ENCODE measurements around the gene NFIA.

NFIA gene

DNA sequence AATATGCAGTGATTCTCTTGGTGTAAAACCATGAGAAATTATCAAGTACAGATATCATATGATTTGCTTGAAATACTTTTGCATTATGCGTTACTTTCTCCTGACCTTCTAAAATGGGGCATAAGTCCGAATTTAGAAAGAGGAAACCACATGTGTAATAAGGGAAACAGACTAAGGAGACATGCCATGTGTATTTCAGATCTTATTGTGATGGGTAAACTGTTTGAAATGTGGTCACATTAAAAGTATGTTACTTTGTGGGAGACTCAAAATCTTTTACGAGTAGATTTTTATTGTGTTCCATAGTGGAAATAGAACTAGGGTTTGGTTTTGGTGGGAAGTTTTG lies 173.0 kb downstream of the NFIA start:
- WGBS, 2 experiments: 95% methylated on average over 3 of the region's 3 CpGs
- no peak overlapping the region for H3K27ac ChIP-seq (ENCODE audit: insufficient read depth, low read depth, low read length, poor library complexity, severe bottlenecking)

DNA sequence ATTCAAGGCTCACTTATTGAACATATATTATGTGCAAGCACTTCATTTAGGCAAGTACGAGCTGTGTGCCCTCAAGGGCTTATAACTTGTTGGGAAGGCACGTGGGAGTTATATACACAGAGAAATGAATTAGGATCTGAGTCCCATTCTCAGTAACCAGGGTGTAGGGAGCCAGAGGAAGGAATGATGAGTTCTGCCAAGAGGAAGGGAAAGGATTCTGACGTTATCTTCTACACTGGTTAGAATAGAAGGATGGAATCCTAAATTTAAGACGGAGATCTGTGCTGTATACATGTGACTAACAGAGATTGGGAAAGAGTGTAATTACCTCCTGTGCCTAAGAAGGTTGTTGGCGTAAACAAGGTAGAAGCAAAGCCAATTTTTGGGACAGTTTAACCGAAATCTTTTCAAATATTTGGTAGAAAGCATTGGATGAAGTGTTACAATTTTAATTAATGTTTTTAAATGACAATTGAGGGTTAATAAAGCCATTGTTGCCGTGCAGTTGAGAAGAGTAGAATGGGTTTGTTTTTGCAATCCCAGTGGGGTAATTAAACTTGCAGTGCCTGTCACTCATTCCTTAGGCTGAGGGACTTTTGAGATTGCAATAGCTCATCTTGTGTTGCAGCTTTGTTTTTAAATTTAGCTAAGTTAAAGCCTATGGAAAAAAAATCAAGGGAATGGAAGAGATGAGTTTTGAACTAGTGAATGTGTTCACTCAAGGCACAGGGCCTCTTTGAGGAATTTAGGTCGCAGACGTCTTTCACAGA lies 177.2 kb downstream of the NFIA start:
- Histone ChIP-seq H3K9me3 (ENCODE audit: control insufficient read depth, low read length) (no peaks in the 10 kb centered on the region), H3K4me1 (ENCODE audit: control insufficient read depth, insufficient read depth, low read length) (peaks cover 2% of the 10 kb centered on the region), H3K27me3 (ENCODE audit: control insufficient read depth, insufficient read depth, low read length, poor library complexity, severe bottlenecking) (no peaks in the 10 kb centered on the region), H3K36me3 (ENCODE audit: control insufficient read depth, insufficient read depth, low read length) (no peaks in the 10 kb centered on the region), H3K27ac (ENCODE audit: insufficient read depth, low read depth, low read length, poor library complexity, severe bottlenecking) (no peak overlapping the region), H3K4me3 (ENCODE audit: insufficient read depth, low read depth, low read length) (no peak overlapping the region)
- 79 to 80% methylated on average over 9 of the region's 9 CpGs for WGBS, 2 experiments

More for the DNA sequence above, 173.0 kb downstream of the NFIA start:
- no peaks in the 10 kb centered on the region for H3K36me3 ChIP-seq (ENCODE audit: control insufficient read depth, insufficient read depth, low read length)
- H3K4me1 ChIP-seq (ENCODE audit: control insufficient read depth, insufficient read depth, low read length): peaks cover 2% of the 10 kb centered on the region
- no peak overlapping the region for H3K4me3 ChIP-seq (ENCODE audit: insufficient read depth, low read depth, low read length)
- no peaks in the 10 kb centered on the region for H3K9me3 ChIP-seq (ENCODE audit: control insufficient read depth, low read length)
- H3K27me3 ChIP-seq (ENCODE audit: control insufficient read depth, insufficient read depth, low read length, poor library complexity, severe bottlenecking): no peaks in the 10 kb centered on the region

DNA sequence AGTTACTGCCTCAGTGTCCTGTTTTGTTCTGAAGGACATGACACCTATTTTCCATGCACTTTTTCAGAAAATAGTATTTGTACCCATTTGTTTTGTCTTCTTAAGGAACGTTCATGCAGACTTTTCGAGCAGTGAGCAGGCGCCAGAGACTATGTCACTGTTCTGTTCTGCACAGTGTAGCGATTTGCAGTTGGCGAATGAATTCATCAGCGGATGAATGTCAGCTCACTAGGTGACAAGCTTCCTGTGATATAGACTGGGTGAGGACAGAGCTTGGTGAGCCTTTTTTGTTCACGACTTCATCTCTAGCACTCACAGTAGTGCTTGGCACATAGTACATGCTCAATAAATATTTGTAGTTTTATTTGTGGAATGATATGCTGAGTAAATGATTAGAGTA lies 177.8 kb downstream of the NFIA start:
- no peaks in the 10 kb centered on the region for H3K27me3 ChIP-seq (ENCODE audit: control insufficient read depth, insufficient read depth, low read length, poor library complexity, severe bottlenecking)
- H3K4me3 ChIP-seq (ENCODE audit: insufficient read depth, low read depth, low read length): no peak overlapping the region
- H3K27ac ChIP-seq (ENCODE audit: insufficient read depth, low read depth, low read length, poor library complexity, severe bottlenecking): no peak overlapping the region
- no peaks in the 10 kb centered on the region for H3K9me3 ChIP-seq (ENCODE audit: control insufficient read depth, low read length)
- no peaks in the 10 kb centered on the region for H3K4me1 ChIP-seq (ENCODE audit: control insufficient read depth, insufficient read depth, low read length)
- H3K36me3 ChIP-seq (ENCODE audit: control insufficient read depth, insufficient read depth, low read length): no peaks in the 10 kb centered on the region
- WGBS, 2 experiments: 94 to 97% methylated on average over 7 of the region's 7 CpGs

DNA sequence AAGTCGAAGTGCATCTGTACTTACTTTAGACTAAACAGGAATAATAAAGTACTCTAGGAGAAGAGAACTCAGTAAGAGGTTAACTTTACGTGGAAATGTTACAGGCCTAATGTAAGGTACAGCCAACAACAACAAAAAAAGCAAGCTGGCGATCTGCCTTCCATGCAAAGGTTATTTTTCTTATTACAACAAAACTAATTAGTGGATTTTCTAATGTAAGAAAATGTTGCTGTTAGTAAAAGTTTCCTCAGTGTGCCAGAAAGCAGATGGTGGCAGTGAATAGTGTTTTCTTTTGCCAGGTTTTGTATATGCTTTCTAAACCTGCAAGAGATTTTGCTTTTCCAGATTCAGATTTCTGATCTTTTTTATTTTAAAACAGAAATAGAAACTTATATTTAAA lies 179.2 kb downstream of the NFIA start:
- 91% methylated on average over 3 of the region's 3 CpGs; no CpG with 5 or more reads in 1 of the 2 experiments for WGBS, 2 experiments
- H3K4me1 ChIP-seq (ENCODE audit: control insufficient read depth, insufficient read depth, low read length): no peaks in the 10 kb centered on the region
- no peaks in the 10 kb centered on the region for H3K36me3 ChIP-seq (ENCODE audit: control insufficient read depth, insufficient read depth, low read length)
- no peak overlapping the region for H3K27ac ChIP-seq (ENCODE audit: insufficient read depth, low read depth, low read length, poor library complexity, severe bottlenecking)
- no peak overlapping the region for H3K4me3 ChIP-seq (ENCODE audit: insufficient read depth, low read depth, low read length)
- H3K9me3 ChIP-seq (ENCODE audit: control insufficient read depth, low read length): no peaks in the 10 kb centered on the region
- H3K27me3 ChIP-seq (ENCODE audit: control insufficient read depth, insufficient read depth, low read length, poor library complexity, severe bottlenecking): no peaks in the 10 kb centered on the region

DNA sequence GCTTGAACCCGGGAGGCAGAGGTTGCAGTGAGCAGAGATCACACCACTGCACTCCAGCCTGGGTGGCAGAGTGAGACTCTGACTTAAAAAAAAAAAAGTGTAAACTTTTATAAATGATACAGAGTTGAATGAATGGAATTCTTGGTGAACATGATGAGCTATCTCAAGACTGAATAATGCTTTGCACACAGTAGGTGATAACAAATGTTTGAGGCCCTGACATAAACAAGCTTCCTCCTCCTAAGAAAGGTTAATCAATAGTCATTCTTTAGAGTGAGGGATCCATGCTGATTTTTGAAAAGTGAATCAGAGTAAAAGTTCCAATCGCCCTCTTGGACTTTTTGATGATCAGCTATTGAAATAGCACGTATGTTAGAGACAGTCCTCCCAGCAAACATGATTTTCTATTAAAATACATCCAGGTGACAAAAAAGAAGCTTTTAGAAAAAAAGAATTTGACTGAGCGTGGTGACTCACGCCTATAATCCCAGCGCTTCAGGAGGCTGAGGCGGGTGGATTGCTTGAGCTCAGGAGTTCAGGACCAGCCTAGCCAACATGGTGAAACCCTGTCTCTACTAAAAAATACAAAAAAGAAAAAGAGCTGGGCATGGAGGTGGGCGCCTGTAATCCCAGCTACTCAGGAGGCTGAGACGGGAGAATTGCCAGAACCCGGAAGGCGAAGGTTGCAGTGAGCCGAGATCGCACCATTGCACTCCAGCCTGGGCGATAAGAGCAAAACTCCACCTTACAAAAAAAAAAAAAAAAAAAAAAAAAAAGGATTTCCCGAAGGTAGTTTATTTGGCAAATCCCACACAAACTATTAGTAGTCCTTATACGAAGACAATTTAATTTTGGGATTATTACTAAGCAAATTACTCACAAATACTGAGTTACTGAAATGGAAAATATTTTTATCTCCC lies 181.8 kb downstream of the NFIA start:
- H3K4me1 ChIP-seq (ENCODE audit: control insufficient read depth, insufficient read depth, low read length): peaks cover 6% of the 10 kb centered on the region
- no peak overlapping the region for H3K4me3 ChIP-seq (ENCODE audit: insufficient read depth, low read depth, low read length)
- no peaks in the 10 kb centered on the region for H3K9me3 ChIP-seq (ENCODE audit: control insufficient read depth, low read length)
- 93 to 95% methylated on average over 14 of the region's 16 CpGs for WGBS, 2 experiments
- no peak overlapping the region for H3K27ac ChIP-seq (ENCODE audit: insufficient read depth, low read depth, low read length, poor library complexity, severe bottlenecking)
- H3K36me3 ChIP-seq (ENCODE audit: control insufficient read depth, insufficient read depth, low read length): no peaks in the 10 kb centered on the region
- H3K27me3 ChIP-seq (ENCODE audit: control insufficient read depth, insufficient read depth, low read length, poor library complexity, severe bottlenecking): no peaks in the 10 kb centered on the region

DNA sequence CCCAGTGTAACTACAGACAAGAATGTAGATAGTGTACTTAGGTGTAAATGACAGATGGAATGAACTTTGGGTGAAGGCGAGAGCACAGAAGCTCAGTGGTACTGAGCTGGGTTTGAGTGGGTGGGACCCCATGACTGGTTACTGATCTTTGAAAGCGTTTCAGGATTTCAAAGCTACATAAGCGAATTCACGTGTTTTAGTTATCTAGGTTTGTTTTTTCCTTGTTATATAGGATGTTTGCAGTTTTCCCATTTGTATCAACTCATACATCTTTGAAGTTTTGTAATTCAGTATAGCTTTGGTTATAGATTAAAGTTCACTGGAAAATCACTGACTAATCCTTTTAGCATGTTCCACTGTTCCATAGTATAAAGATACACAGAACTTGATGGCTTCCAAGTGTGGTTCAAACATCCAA lies 182.5 kb downstream of the NFIA start:
- no peaks in the 10 kb centered on the region for H3K27me3 ChIP-seq (ENCODE audit: control insufficient read depth, insufficient read depth, low read length, poor library complexity, severe bottlenecking)
- peaks cover 6% of the 10 kb centered on the region for H3K4me1 ChIP-seq (ENCODE audit: control insufficient read depth, insufficient read depth, low read length)
- no peaks in the 10 kb centered on the region for H3K36me3 ChIP-seq (ENCODE audit: control insufficient read depth, insufficient read depth, low read length)
- 96 to 97% methylated on average over 2 to 4 of the region's 4 CpGs for WGBS, 2 experiments
- no peaks in the 10 kb centered on the region for H3K9me3 ChIP-seq (ENCODE audit: control insufficient read depth, low read length)
- no peak overlapping the region for H3K27ac ChIP-seq (ENCODE audit: insufficient read depth, low read depth, low read length, poor library complexity, severe bottlenecking)
- H3K4me3 ChIP-seq (ENCODE audit: insufficient read depth, low read depth, low read length): no peak overlapping the region

DNA sequence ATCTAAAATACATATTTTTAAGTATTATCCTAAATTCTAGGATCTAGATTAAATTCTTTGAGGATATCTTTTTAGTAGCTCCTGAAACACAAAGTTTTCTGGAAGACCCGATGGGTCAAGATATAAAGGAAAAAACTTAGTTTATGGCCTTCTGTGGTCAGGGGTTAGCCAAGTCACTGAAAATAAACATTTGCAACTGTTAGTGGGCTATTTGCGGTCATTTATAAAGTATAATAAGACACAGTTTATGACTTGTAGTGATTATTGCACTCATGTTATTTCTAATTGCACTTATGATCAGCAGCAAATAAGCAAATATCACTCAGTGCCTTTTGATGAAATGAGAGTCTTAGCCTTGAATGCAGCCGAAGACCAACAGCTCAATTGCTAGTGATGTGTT lies 183.3 kb downstream of the NFIA start:
- H3K9me3 ChIP-seq (ENCODE audit: control insufficient read depth, low read length): no peaks in the 10 kb centered on the region
- H3K4me3 ChIP-seq (ENCODE audit: insufficient read depth, low read depth, low read length): no peak overlapping the region
- H3K27me3 ChIP-seq (ENCODE audit: control insufficient read depth, insufficient read depth, low read length, poor library complexity, severe bottlenecking): no peaks in the 10 kb centered on the region
- peaks cover 6% of the 10 kb centered on the region for H3K4me1 ChIP-seq (ENCODE audit: control insufficient read depth, insufficient read depth, low read length)
- WGBS, 2 experiments: 98 to 100% methylated on average over 2 of the region's 3 CpGs
- no peak overlapping the region for H3K27ac ChIP-seq (ENCODE audit: insufficient read depth, low read depth, low read length, poor library complexity, severe bottlenecking)
- H3K36me3 ChIP-seq (ENCODE audit: control insufficient read depth, insufficient read depth, low read length): no peaks in the 10 kb centered on the region

DNA sequence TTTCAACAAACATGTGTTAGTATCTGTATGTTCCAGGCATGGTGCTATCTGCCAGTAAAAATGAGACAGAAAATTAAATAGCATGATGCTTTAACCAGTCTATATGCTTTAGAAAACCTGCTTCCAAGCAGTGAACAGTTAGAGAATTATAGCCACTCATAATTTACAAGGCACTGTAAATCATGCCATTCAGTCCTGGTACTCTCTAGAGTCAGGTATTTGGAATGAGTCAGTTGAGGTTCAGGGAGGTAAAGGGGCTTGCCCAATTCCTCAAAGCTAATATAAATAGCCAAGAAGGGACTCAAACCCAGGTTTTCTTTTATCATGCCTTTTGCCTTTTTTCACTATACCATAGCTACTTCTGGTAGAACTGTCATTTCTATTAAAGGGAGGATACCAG lies 184.4 kb downstream of the NFIA start:
- Histone ChIP-seq H3K27me3 (ENCODE audit: control insufficient read depth, insufficient read depth, low read length, poor library complexity, severe bottlenecking) (no peaks in the 10 kb centered on the region), H3K9me3 (ENCODE audit: control insufficient read depth, low read length) (no peaks in the 10 kb centered on the region), H3K27ac (ENCODE audit: insufficient read depth, low read depth, low read length, poor library complexity, severe bottlenecking) (no peak overlapping the region), H3K4me3 (ENCODE audit: insufficient read depth, low read depth, low read length) (no peak overlapping the region), H3K4me1 (ENCODE audit: control insufficient read depth, insufficient read depth, low read length) (peaks cover 6% of the 10 kb centered on the region), H3K36me3 (ENCODE audit: control insufficient read depth, insufficient read depth, low read length) (no peaks in the 10 kb centered on the region)

DNA sequence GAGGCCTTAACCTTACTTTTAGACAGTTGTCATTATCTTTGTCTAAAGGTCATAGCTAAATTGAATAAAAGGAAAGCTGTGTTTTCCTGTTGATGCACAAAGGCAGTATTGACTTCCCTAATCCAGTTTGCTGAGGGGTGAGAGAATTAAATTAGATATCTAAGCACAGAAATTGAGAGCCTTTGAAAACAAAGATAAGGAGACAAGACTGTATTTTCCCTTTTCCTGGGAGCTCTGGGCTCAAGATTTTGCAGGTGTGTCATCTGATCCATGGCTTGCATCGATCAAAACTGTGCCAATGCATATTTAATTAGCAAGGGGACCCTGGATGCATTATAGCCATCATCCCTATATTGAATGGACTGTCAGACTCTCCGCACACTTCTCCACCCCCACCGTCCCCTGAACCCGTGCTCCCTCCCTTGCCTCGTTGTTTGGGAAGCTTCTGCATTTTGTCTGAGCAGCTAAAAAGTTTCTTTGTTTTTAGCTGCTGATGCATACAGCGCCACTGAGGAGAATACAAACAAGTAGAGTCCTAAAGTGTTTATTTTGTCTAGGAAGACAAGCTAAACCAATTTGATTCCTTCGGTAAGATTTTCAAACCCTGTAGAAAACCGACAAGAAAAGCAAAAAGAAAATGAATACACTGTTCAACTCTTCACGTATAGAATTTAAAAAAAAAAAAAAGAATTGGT lies 186.3 kb downstream of the NFIA start:
- 41 to 55% methylated on average over 7 to 9 of the region's 9 CpGs for WGBS, 2 experiments
- Histone ChIP-seq H3K27ac (ENCODE audit: insufficient read depth, low read depth, low read length, poor library complexity, severe bottlenecking) (no peak overlapping the region), H3K4me3 (ENCODE audit: insufficient read depth, low read depth, low read length) (no peak overlapping the region), H3K36me3 (ENCODE audit: control insufficient read depth, insufficient read depth, low read length) (no peaks in the 10 kb centered on the region), H3K9me3 (ENCODE audit: control insufficient read depth, low read length) (no peaks in the 10 kb centered on the region), H3K4me1 (ENCODE audit: control insufficient read depth, insufficient read depth, low read length) (peaks cover 6% of the 10 kb centered on the region), H3K27me3 (ENCODE audit: control insufficient read depth, insufficient read depth, low read length, poor library complexity, severe bottlenecking) (no peaks in the 10 kb centered on the region)

DNA sequence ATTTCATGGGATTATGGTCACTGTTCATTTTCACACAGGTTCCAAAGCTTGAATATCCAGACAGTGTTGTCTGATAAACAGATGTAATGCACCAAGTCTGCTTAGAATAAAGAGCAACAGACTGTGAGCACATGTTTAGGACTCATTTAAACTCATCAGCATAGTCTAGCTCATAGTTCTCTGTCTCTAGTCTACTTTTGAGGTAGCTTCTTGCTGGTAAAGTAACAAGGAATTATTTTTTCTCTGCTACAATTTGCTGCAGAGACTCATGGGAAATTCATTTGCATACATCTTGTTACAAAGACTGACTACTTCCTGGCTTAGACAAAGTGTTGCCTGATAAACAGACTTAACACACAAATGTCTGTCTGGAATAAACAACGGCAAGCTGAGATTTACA lies 187.2 kb downstream of the NFIA start:
- no peak overlapping the region for H3K27ac ChIP-seq (ENCODE audit: insufficient read depth, low read depth, low read length, poor library complexity, severe bottlenecking)
- H3K4me3 ChIP-seq (ENCODE audit: insufficient read depth, low read depth, low read length): no peak overlapping the region
- peaks cover 6% of the 10 kb centered on the region for H3K4me1 ChIP-seq (ENCODE audit: control insufficient read depth, insufficient read depth, low read length)
- no peaks in the 10 kb centered on the region for H3K36me3 ChIP-seq (ENCODE audit: control insufficient read depth, insufficient read depth, low read length)
- H3K27me3 ChIP-seq (ENCODE audit: control insufficient read depth, insufficient read depth, low read length, poor library complexity, severe bottlenecking): no peaks in the 10 kb centered on the region
- H3K9me3 ChIP-seq (ENCODE audit: control insufficient read depth, low read length): no peaks in the 10 kb centered on the region
- WGBS, 2 experiments: 88 to 91% methylated on average over 1 of the region's 1 CpG

All from ectodermal cell (in vitro differentiated cells).